ENCODE results near the gene SFI1. TPM values are rescaled to one million over a fixed set of nuclear protein-coding genes. Genes with fewer than 3 reads are reported as not detected.
"Not testable (repeated sequence)": the region's sequence is repeated elsewhere in the genome, so short reads cannot be mapped to it uniquely, and the experiment has no call there.

Gene SFI1
- total RNA-seq, 5 donors from 2014 or later (not counting 1 experiment from before 2014, with no cell fraction given): 284 to 383 (median 304) TPM

DNA sequence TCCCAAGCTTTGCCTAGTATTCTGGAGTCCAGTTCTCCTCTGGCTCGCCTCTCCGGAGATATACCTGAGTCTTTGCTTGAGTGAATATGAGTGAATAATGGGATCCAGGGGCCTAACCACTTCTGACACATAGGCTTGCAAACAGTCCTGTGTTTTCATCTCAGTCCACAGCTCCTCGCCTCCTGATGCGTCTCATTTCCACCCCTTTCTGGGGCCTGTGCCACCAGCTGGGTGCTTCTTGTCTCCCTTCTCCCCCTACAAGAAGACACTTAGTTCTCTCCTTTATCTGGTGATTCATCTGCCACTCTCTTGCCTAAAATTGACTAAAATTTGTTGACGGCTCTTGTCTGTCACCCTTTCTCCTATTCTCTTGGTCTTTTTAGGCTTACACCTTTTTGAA lies 44.6 kb downstream of the SFI1 start:
- Histone ChIP-seq H3K4me3 (ENCODE audit: control insufficient read depth in 1 of 2, extremely low read depth in 1 of 2, low read length in 1 of 2) (no peak overlapping the region), H3K27ac (ENCODE audit: low read length) (no peak overlapping the region), H3K9me3 (no peaks in the 10 kb centered on the region), H3K27me3 (replicated peaks in 1 of 2; ENCODE audit: control insufficient read depth in 2 of 2, extremely low read depth in 1 of 2, insufficient read depth in 2 of 2, low read length in 1 of 2) (no peaks in the 10 kb centered on the region), H3K4me1 (ENCODE audit: control insufficient read depth in 1 of 2, extremely low read depth in 1 of 2, insufficient read depth in 2 of 2, low read length in 2 of 2) (peaks cover 0 to 9% of the 10 kb centered on the region in 2 experiments), H3K36me3 (ENCODE audit: control insufficient read depth in 2 of 2, extremely low read depth in 1 of 2, insufficient read depth in 1 of 2, low read length in 1 of 2) (peaks cover 16 to 31% of the 10 kb centered on the region in 2 donors)
- H3K27ac Mint-ChIP-seq: peak overlapping the region in 1 of 2 donors; percentile 22
- ChIA-PET POLR2A (no interaction called here), CTCF (no interaction called here)
- no peak for DNase-seq
- H3K27me3 Mint-ChIP-seq: no peaks in the 10 kb centered on the region
- H3K4me1 Mint-ChIP-seq: peaks cover 21 to 27% (median 22%) of the 10 kb centered on the region in 3 donors
- WGBS (ENCODE audit: insufficient coverage): no CpG with 5 or more reads among the region's 5 CpGs
- ATAC-seq (replicated peaks in 1 of 4): no peak
- peaks cover 23% of the 10 kb centered on the region for H3K36me3 Mint-ChIP-seq
- no peaks in the 10 kb centered on the region for H3K9me3 Mint-ChIP-seq
- H3K4me3 Mint-ChIP-seq: no peak overlapping the region

DNA sequence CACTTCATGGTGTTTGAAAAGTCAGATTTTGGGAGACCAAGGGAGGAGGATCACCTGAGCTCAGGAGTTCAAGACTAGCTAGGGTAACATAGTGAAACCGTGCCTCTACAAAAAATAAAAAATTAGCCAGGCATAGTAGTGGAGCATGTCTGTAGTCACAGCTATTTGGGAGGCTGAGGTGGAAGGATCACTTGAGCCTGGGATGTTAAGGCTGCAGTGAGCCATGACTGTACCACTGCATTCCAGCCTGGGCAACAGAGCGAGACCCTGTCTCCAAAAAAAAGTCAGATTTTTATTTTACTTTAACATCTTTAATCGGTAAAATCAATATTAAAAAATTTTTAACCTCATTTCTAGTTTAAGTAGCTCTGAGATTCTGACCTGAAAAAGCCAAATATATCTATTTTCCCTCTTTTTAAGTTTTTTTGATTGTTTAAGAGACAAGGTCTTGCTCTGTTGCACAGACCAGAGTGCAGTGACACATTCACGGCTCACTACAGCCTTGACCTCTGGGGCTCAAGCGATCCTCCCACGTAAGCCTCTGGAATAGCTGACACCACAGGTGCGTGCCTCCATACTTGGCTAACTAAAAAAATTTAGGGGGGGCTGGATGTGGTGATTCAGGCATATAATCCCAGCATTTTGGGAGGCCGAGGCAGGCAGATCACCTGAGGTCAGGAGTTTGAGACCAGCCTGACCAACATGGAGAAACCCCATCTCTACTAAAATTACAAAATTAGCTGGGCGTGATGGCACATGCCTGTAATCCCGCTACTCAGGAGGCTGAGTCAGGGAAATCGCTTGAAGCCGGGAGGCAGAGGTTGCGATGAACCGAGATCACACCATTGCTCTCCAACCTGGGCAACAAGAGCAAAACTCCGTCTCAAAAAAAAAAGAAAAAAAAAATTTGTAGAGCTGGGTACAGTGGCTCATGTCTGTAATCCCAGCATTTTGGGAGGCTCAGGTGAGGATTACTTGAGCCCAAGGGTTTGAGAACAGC lies 48.4 kb downstream of the SFI1 start:
- no peaks in the 10 kb centered on the region for H3K9me3 Mint-ChIP-seq
- POLR2A ChIA-PET: no interaction called here

DNA sequence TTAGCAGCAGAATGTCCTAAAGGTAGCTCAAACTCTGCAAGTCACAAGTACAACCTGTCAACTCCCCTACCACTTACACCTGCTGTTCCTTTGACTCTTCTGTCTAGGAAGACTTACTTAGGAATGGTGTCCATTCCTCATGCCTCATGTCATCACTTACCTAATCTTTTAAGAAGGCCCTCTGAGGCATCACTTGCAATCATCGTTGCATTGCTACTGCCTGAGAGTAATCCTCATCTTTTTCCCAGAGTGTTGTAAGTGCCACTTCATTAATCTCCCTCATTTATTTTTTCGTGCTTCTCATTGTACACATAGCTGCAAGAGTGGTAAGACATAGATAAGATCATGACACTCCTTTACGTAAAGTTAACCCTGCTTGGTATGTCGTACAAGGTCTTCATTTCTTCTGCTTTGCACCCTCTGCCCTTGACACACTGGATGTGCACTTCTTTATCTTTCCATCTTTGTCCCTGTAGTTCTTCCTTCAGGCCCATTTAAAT lies 54.6 kb downstream of the SFI1 start:
- Mint-ChIP-seq H3K27ac (no peak overlapping the region), H3K9me3 (no peaks in the 10 kb centered on the region), H3K27me3 (no peaks in the 10 kb centered on the region), H3K36me3 (peaks cover 38% of the 10 kb centered on the region), H3K4me1 (peaks cover 0 to 15% (median 10%) of the 10 kb centered on the region in 3 donors), H3K4me3 (no peak overlapping the region)
- Histone ChIP-seq H3K36me3 (ENCODE audit: control insufficient read depth in 2 of 2, extremely low read depth in 1 of 2, insufficient read depth in 1 of 2, low read length in 1 of 2) (peaks cover 17 to 51% of the 10 kb centered on the region in 2 donors), H3K9me3 (no peaks in the 10 kb centered on the region), H3K27ac (ENCODE audit: low read length) (no peak overlapping the region), H3K4me3 (ENCODE audit: control insufficient read depth in 1 of 2, extremely low read depth in 1 of 2, low read length in 1 of 2) (no peak overlapping the region), H3K27me3 (replicated peaks in 1 of 2; ENCODE audit: control insufficient read depth in 2 of 2, extremely low read depth in 1 of 2, insufficient read depth in 2 of 2, low read length in 1 of 2) (no peaks in the 10 kb centered on the region), H3K4me1 (ENCODE audit: control insufficient read depth in 1 of 2, extremely low read depth in 1 of 2, insufficient read depth in 2 of 2, low read length in 2 of 2) (peaks cover 0 to 8% of the 10 kb centered on the region in 2 experiments)
- POLR2A ChIA-PET: no interaction called here
- ATAC-seq (replicated peaks in 1 of 4) (no peak), DNase-seq (no peak)
- 87% methylated on average over 2 of the region's 4 CpGs for WGBS (ENCODE audit: insufficient coverage)
- CTCF ChIA-PET: no interaction called here

More for the DNA sequence above, 48.4 kb downstream of the SFI1 start:
- H3K4me3 Mint-ChIP-seq: no peak overlapping the region
- H3K4me1 Mint-ChIP-seq: peaks cover 0 to 5% (median 0%) of the 10 kb centered on the region in 3 donors
- H3K36me3 Mint-ChIP-seq: peaks cover 16% of the 10 kb centered on the region
- no peaks in the 10 kb centered on the region for H3K27me3 Mint-ChIP-seq
- WGBS (ENCODE audit: insufficient coverage): 89% methylated on average over 4 of the region's 15 CpGs
- H3K27me3 ChIP-seq (replicated peaks in 1 of 2; ENCODE audit: control insufficient read depth in 2 of 2, extremely low read depth in 1 of 2, insufficient read depth in 2 of 2, low read length in 1 of 2): no peaks in the 10 kb centered on the region
- H3K4me1 ChIP-seq (ENCODE audit: control insufficient read depth in 1 of 2, extremely low read depth in 1 of 2, insufficient read depth in 2 of 2, low read length in 2 of 2): no peaks in the 10 kb centered on the region
- peaks cover 14 to 37% of the 10 kb centered on the region in 2 donors for H3K36me3 ChIP-seq (ENCODE audit: control insufficient read depth in 2 of 2, extremely low read depth in 1 of 2, insufficient read depth in 1 of 2, low read length in 1 of 2)
- no peak overlapping the region for H3K4me3 ChIP-seq (ENCODE audit: control insufficient read depth in 1 of 2, extremely low read depth in 1 of 2, low read length in 1 of 2)
- H3K27ac Mint-ChIP-seq: no peak overlapping the region
- no peak overlapping the region for H3K27ac ChIP-seq (ENCODE audit: low read length)
- no peaks in the 10 kb centered on the region for H3K9me3 ChIP-seq
- ATAC-seq (replicated peaks in 1 of 4): no peak
- CTCF ChIA-PET: no interaction called here
- DNase-seq: no peak

DNA sequence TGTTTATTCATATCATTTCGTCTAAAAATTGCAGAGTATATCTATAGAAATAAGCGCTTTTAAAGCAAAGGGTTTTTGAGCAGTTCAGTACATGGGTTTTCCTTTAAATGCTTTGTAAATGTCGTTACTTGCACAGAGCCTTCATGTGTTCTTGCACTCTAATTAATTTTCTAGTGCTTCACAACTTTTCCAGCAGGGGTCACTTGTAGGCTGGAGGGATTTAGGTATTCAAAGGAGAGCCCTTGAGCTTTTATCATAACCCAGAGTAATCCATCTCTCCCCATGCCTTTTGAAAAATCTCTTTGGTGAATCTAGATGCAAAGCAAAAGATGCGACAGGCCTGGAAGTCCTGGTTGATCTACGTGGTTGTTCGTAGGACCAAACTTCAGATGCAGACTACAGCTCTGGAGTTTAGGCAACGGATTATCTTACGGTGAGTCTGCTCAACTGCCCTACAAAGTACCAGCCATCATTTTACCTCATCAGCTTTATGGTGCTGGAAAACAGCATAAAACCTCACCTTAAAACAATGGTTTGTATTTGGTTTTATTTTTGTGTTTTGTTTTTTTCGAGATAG lies 60.4 kb downstream of the SFI1 start:
- H3K4me3 ChIP-seq (ENCODE audit: control insufficient read depth in 1 of 2, extremely low read depth in 1 of 2, low read length in 1 of 2): no peak overlapping the region
- Mint-ChIP-seq H3K4me1 (peaks cover 0 to 13% (median 11%) of the 10 kb centered on the region in 3 donors), H3K27me3 (no peaks in the 10 kb centered on the region), H3K36me3 (peaks cover 37% of the 10 kb centered on the region), H3K27ac (no peak overlapping the region), H3K4me3 (no peak overlapping the region), H3K9me3 (no peaks in the 10 kb centered on the region)
- H3K36me3 ChIP-seq (ENCODE audit: control insufficient read depth in 2 of 2, extremely low read depth in 1 of 2, insufficient read depth in 1 of 2, low read length in 1 of 2): peaks cover 11 to 51% of the 10 kb centered on the region in 2 donors
- peaks cover 0 to 8% of the 10 kb centered on the region in 2 experiments for H3K4me1 ChIP-seq (ENCODE audit: control insufficient read depth in 1 of 2, extremely low read depth in 1 of 2, insufficient read depth in 2 of 2, low read length in 2 of 2)
- DNase-seq (peak in 4 of 35 experiments; percentile 2 to 44 (median 6)), ATAC-seq (replicated peaks in 1 of 4) (peak in 1 of 4 experiments; percentile 55)
- CTCF ChIA-PET: interaction anchor here (0.6 to 1.8 kb wide), 8 partner anchors 26 to 1029 kb away, joined by 3 to 17 read pairs (median 4); partner anchors contain the start of gene PISD (in 1 of the 2)
- H3K27me3 ChIP-seq (replicated peaks in 1 of 2; ENCODE audit: control insufficient read depth in 2 of 2, extremely low read depth in 1 of 2, insufficient read depth in 2 of 2, low read length in 1 of 2): no peaks in the 10 kb centered on the region
- WGBS (ENCODE audit: insufficient coverage): 100% methylated on average over 3 of the region's 9 CpGs
- H3K9me3 ChIP-seq: no peaks in the 10 kb centered on the region
- no peak overlapping the region for H3K27ac ChIP-seq (ENCODE audit: low read length)
- POLR2A ChIA-PET: interaction anchor here in 1 of 2 donors (0.6 to 0.7 kb wide), 2 partner anchors 31 to 73 kb away, joined by 3 read pairs; no protein-coding TSS in a partner anchor

DNA sequence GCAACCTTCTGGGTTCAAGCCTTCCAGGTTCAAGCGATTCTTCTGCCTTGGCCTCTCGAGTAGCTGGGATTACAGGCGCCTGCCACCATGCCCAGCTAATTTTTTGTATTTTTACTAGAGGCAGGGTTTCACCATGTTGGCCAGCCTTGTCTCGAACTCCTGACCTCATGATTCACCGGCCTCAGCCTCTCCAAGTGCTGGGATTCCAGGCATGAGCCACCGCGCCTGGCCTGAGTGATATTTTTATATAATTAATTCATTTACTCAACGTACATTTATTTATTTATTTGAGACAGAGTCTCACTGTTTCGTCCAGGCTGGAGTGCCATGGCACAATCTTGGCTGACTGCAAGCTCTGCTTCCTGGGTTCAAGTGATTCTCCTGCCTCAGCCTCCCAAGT lies 62.2 kb downstream of the SFI1 start:
- DNase-seq; H3K4me1 ChIP-seq (ENCODE audit: control insufficient read depth in 1 of 2, extremely low read depth in 1 of 2, insufficient read depth in 2 of 2, low read length in 2 of 2); H3K4me3 ChIP-seq (ENCODE audit: control insufficient read depth in 1 of 2, extremely low read depth in 1 of 2, low read length in 1 of 2); H3K27me3 ChIP-seq (replicated peaks in 1 of 2; ENCODE audit: control insufficient read depth in 2 of 2, extremely low read depth in 1 of 2, insufficient read depth in 2 of 2, low read length in 1 of 2); H3K9me3 ChIP-seq; ATAC-seq (replicated peaks in 1 of 4); H3K4me1 Mint-ChIP-seq; POLR2A ChIA-PET; H3K27ac Mint-ChIP-seq; H3K9me3 Mint-ChIP-seq; H3K27me3 Mint-ChIP-seq; H3K27ac ChIP-seq (ENCODE audit: low read length); H3K4me3 Mint-ChIP-seq; CTCF ChIA-PET: not testable (repeated sequence)
- WGBS (ENCODE audit: insufficient coverage): 100% methylated on average over 3 of the region's 9 CpGs
- peaks cover 37% of the 10 kb centered on the region for H3K36me3 Mint-ChIP-seq
- H3K36me3 ChIP-seq (ENCODE audit: control insufficient read depth in 2 of 2, extremely low read depth in 1 of 2, insufficient read depth in 1 of 2, low read length in 1 of 2): peaks cover 10 to 52% of the 10 kb centered on the region in 2 donors

DNA sequence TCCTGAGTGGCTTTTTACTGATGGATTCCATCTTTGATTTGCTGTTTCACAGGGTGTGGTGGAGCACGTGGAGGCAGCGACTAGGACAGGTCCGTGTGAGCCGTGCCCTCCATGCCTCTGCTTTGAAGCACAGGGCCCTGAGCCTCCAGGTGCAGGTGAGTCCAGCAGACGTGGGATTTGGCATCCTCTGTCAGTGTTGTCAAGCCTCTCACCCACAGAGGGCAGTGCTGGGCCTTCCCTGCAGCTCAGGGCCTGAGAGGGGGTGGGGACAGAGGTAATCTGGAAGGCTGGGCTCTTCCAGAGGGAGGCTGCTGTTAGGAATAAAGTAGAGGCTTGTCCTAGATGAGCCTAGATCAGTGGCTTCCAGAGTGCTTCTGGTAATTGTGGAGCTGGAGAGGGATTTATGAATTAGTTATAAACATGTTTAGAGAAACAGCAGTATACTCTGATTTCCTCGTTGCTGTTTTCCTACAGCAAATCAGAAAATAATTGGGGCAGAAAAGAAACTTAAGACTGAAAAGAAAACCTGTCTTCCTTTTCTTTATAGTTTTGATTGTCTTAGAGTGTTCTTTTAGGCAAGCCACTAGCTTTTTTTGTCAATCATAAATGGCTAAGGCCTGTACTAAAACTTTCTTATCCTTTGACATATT lies 65.0 kb downstream of the SFI1 start:
- Histone ChIP-seq H3K4me3 (ENCODE audit: control insufficient read depth in 1 of 2, extremely low read depth in 1 of 2, low read length in 1 of 2) (no peak overlapping the region), H3K9me3 (no peaks in the 10 kb centered on the region), H3K4me1 (ENCODE audit: control insufficient read depth in 1 of 2, extremely low read depth in 1 of 2, insufficient read depth in 2 of 2, low read length in 2 of 2) (no peaks in the 10 kb centered on the region), H3K36me3 (ENCODE audit: control insufficient read depth in 2 of 2, extremely low read depth in 1 of 2, insufficient read depth in 1 of 2, low read length in 1 of 2) (peaks cover 12 to 68% of the 10 kb centered on the region in 2 donors), H3K27me3 (replicated peaks in 1 of 2; ENCODE audit: control insufficient read depth in 2 of 2, extremely low read depth in 1 of 2, insufficient read depth in 2 of 2, low read length in 1 of 2) (no peaks in the 10 kb centered on the region), H3K27ac (ENCODE audit: low read length) (no peak overlapping the region)
- Mint-ChIP-seq H3K4me1 (peaks cover 0 to 4% (median 2%) of the 10 kb centered on the region in 3 donors), H3K4me3 (no peak overlapping the region), H3K27ac (peak overlapping the region; percentile 31 to 34), H3K9me3 (no peaks in the 10 kb centered on the region), H3K36me3 (peaks cover 34% of the 10 kb centered on the region), H3K27me3 (no peaks in the 10 kb centered on the region)
- 72% methylated on average over 5 of the region's 6 CpGs for WGBS (ENCODE audit: insufficient coverage)
- ATAC-seq (replicated peaks in 1 of 4) (peak; percentile 37 to 78 (median 69)), DNase-seq (peak in 33 of 35 experiments; percentile 2 to 56 (median 22))
- CTCF ChIA-PET: interaction anchor here in 1 of 2 donors (0.7 kb wide), 1 partner anchor 80 kb away, joined by 3 read pairs; no protein-coding TSS in a partner anchor
- POLR2A ChIA-PET: no interaction called here

Measured in T-cell (primary cell).